Stimulated activated CD4-positive, alpha-beta T cell treated with anti-CD3 and anti-CD28 coated beads, Interleukin-15, amount 100 ng/mL, for 24 hours (primary cell): ENCODE data around the gene CDC37.
A peak's percentile ranks its signal among the peaks of the same experiment; 100 is the strongest.
"Not testable (repeated sequence)": the region's sequence is repeated elsewhere in the genome, so short reads cannot be mapped to it uniquely, and the experiment has no call there.

Source experiments
- DNase-seq: peaks from one replicate; pipeline ENCODE4 v3.0.0-alpha.2; 2020

CDC37 gene

DNA sequence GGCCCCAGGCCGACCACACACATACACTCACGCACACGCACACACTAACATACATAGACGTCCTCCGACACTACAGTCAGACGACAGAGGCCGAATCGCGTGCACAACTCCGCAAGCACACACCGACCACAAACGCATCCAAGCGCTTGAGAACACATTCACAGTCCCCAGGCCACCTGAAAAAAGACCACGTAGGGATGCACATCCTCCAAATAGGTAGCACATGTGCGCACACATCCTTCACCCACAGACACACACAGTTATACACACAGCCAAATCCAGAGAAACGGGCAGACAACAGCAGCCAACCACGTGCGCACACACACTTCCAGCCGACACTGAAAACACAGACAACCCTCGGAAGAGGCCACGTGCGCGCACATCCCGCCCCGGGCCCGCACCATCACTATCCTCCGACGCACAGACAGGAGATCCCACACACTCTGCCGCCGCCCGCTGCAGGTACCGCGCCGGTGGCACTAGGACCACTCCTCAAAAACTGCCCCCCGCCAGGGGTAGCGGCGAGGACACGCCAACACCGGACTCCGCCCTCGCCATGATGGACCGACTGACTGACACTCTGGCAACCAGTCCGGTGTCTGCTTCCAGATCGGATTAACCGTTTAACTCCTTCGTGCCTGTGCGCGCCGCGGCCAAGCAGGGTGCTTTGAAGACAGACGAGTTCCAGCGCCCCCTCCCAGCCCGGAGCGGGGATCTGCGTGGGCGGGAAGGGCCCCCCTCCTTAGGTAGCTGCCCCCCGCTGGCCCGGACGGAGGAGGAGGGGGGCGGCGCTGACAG is 16.5 kb upstream of the CDC37 start:
- peak; percentile 63 for DNase-seq

DNA sequence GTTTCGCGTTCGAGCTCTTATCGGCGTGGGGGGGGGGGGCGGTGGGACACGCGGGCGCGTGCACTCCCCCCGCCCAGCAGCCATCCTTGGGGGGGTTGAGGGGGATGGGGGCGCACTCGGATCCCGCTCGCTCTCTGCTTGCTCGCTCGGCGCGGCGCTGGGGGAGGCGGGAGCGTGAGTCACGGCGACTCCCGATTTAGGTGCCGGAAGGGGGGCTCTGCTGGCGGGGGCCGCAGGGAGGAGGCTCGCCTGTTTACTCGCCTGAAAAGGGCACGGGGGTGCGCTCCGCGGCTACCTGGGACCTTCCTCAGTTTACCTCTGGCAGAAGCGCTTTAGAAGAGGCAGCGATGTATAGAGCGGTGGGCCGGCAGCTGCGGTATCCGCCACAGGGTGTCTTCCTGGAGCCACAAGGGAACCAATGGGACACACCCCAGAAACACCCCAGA is 15.9 kb upstream of the CDC37 start:
- DNase-seq, result peak; percentile 48

DNA sequence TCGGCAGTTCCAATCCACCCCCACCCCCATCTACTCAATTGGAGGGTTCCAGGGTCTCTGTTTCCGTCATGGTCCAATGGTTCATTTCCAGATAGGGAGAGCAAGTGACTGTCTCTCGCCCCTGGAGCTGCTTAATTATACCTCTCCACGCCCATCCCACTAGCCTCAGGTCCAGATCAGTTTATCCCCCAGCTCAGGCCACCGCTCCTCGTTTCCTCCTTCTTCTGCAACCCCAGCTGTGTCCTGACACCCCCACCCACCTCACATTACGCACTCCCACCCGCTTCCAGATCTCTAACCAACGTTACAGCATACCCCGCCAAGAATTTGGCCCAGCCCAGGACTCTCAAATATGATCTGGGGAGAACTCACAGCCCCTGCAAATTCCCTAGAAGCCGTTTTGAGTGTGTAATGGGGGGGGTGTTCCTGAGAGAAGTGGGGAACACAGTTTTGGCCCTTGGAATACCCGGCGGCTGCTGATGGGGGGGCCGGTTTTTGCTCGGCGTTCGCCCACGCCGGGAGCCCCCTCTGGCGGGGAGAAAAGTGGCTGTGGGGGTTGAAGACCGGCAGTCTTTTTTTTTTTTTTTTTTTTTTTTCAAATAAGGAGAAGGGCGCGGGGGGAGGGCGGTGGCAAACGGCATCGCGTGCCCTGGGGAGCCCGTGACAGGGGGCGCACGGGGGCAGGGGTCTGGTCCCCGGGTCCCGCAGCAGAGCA is 15.3 kb upstream of the CDC37 start:
- DNase-seq, result no peak

DNA sequence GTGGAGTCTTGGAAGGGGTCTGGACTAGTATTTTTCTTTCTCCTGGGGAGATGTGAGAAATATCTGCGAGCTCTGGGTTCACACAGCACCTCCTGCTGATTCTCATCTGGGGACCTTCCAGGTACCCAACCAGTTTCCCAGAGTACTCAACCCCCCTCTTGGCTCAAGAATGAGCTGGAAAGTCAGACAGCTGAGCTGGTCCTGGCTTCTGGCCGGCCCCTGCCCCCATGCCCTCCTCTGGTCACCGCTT is 14.8 kb upstream of the CDC37 start:
- DNase-seq, result no peak

DNA sequence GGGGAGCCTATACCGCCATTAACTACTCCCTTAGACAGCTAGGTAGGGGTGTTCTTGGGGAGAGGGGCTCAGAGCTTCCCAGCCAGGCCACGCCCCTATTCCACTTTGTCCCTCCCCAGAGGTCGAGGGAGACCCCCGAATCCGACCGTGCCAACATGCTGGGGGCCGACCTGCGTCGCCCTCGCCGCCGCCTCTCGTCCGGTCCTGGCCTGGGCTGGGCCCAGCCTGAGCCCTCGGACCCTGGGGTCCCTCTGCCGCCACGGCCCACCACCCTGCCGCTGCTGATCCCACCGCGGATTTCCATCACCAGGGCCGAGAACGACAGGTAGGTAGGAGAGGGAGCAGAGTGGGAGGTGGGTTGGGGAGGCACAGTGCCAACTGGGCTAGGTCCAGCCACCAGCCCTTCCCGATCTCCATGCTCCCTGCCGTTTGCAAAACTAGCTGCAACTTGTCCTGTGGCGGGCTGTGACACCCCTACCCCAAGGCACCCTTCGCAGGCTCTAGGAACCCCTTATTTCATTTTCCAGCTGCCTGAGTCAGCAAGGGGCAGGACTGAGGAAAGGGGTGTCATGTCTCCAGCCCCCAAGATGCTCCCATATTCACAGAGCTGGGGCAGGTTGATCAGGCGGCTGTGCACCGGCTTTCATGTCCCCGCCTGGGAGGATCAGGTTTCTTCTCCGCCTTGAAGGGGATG is 14.3 kb upstream of the CDC37 start:
- no peak for DNase-seq

DNA sequence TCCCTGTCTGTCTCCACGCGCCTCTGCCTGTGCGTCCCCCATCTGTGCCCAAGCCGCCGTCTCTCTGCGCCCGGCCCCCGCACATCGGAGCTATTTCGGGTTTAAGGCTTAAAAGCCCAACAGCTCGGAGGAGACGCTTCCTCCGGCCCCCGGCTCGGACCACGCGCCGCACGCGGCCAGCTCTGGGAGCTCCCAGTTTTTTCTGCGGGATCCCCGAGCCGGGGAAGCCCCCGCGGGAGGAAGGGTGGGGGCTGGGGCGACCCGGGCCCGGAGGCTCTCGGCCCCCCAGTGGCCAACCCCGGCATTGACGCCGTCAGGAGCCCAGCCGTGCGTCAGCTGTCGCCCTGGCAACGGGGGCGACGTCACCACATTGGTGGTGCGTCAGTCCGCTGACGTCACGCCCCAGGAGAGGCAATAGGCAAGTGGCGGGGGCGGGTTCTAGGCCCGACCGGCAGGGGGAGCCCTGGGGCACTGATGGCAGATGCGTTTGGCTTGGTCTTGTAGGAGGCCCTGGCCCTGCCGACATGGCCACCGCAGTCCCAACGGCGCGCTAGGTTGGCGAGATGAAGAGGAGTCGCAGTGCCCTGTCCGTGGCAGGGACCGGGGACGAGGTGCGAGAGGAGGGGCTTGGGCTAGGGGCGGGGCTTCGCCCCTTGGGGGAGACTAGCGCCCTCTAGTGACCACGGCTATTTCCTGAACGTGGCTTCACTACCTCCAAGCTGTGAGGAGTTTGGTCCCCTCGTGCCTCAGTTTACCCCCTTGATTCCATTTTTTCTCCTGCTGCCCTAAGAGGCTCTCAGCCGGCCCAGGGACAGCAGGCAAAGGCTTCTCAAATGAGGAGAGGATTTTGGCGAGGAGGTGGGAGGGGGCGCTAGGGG is 13.3 kb upstream of the CDC37 start:
- DNase-seq, result peak; percentile 93

DNA sequence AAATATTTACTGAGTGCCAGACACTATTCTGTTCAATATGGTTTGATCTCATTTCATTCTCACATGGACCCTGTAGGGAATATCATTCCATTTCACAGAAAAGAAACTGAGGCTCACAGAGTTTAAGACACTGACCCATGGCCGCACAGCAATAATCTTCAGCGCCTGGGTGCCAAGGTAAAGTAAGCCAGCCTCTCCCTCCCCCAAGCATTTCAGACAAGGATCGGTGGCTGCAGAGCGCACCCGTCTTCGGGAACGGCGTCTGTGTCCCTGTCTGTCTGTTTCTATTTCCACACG is 12.7 kb upstream of the CDC37 start:
- no peak for DNase-seq

DNA sequence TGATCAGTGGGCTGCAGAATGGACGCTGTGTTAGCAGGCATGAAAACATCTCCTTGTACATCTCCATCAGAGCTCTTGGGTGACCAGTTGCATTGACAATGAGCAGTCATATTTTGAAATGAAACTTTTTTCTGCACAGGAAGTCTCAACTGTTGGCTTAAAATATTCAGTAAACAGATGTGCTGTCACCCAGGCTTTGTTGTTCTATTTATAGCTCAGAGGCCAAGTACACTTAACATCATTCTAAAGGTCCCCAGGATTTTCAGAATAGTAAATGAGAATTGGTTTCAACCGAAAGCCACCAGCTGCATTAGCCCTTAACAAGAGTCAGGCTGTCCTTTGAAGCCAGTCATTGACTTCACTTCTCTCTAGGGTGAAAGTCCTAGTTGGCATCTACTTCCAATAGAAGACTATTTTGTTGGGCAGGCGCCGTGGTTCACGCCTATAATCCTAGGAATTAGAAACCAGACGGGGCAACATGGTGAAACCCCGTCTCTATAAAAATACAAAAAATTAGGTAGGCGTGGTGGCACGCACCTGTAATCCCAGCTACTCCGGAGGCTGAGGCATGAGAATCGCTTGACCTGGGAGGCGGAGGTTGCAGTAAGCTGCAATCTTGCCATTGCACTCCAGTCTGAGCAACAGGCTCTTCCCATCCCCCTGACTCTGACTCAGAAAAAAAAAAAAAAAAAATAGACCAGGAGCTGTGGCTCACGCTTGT is 9.1 kb upstream of the CDC37 start:
- DNase-seq, result no peak

DNA sequence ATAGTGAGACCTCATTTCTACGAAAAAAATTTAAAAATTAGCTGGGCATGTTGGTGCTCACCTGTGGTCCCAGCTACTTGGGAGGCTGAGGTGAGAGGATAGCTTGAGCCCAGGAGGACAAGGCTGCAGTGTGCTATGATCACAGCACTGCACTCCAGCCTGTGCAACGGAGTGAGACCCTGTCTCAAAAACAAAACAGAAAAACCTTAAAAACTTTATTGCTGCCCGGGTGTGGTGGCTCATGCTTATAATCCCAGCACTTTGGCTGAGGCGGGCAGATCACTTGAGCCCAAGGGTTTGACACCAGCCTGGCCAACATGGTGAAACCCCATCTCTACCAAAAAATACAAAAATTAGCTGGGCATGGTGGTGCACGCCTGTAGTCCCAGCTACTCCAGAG is 7.9 kb upstream of the CDC37 start:
- not testable (repeated sequence) for DNase-seq

DNA sequence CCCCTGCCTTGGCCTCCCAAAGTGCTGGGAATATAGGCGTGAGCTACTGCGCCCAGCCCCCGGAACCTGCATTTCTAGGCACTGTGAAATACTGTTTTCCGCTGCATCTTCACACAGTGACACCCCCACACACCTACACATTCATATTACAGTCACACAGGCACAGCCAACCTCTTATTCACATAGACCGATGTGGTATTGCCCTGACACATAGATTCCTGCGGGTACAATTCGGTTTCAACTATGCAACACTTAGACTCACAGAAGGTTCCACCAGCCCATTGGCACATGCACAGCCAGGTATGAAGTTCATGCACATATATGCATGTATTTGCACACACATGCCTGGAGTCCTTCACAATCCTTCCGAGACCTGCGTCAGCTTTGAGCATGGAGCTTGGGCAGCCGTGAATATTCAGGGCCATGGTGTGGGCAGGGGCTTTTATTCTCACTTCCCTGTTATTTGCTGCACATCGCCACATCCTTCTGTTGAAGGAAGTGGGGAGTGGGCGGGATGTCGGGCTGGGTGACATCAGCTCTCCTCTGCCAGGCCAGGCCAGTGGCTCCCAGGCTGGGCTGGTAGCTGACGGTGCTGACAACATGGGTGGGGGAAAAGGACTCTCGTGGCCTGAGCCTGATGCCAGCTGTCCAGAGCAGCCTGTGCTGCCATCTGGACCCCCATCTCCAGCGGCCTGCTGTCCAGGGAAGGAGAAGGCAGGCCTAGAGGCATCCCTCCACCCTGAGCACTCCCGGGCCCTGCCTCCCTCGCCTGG is 5.4 kb upstream of the CDC37 start:
- DNase-seq, result peak; percentile 80

DNA sequence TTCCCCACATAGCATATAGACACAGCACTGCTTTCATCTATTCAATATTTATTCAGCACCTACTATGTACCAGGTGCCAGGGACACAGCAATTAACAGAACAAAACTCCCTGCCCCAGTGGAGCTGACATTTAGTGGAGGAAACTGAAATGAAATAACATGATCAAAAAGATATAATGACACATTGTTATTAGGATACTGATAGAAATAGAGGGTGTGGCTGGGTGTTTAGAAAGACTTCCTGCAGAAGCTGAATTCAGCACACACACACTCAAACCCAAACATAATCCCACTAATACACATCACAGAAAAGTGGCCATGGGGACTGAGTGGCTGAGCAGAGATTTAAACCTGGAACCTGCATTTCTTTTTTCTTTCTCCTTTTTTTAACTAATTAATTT is 3.8 kb upstream of the CDC37 start:
- DNase-seq, result no peak

DNA sequence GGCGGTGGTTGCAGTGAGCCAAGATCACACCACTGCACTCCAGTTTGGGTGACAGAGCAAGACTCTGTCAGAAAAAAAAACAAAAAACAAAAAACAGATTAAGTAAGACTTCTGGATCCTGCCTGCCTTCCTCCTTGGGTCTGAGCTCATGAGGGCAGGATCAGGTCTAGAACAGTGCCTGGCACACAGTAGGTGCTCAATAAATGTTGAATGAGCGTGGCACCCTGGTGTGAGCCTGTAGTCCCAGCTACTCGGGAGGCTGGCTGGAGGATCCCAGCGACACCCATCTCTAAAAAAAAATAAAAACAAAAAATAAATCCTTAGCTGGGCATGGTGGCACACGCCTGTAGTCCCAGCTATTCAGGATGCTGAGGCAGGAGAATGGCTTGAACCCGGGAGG is 2.8 kb upstream of the CDC37 start:
- DNase-seq, result no peak

DNA sequence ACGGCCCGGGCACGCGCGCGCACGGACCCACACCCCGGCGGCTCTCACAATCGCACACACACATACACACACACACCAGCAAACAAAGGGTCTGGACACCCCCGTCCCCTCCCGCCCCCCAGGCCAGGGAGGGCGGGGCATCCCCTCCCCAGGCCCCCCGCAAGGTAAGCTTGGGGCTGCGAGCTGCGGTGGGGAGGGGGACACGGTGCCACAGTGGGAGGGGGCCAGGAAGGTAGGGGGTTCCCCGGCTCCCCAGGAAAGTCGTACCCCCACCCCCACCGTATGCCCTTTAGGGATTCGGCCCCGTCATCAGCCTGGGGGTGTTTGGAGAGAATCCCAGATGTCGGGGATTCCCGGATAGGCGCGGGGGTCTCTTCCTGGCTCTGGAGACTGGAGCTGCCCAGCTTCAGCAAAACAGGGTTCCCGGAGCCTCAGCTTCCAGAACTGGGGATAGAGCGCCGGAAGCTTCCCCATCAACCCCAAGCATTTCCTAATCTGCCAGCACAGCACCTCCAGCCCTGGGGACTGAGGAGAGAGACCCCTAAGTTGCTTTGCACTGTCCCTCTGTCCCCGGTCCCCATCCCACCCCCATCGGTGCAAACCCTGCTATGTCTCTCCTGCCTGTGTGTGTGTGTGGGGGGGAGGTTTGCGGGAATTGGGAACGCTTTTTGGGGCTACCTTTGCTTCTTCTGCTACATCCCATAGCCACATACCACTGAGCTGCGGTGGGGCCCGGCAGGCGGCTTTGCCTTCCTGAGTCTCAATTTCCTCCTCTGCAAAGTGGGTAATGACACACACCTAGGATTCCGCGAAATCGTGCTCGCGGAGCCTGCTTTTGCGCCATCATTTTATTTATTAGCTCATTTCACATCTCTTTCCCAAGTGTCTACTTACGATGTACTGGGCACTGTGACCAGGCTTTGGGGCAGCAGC is 1.8 kb upstream of the CDC37 start:
- DNase-seq, result peak; percentile 75

DNA sequence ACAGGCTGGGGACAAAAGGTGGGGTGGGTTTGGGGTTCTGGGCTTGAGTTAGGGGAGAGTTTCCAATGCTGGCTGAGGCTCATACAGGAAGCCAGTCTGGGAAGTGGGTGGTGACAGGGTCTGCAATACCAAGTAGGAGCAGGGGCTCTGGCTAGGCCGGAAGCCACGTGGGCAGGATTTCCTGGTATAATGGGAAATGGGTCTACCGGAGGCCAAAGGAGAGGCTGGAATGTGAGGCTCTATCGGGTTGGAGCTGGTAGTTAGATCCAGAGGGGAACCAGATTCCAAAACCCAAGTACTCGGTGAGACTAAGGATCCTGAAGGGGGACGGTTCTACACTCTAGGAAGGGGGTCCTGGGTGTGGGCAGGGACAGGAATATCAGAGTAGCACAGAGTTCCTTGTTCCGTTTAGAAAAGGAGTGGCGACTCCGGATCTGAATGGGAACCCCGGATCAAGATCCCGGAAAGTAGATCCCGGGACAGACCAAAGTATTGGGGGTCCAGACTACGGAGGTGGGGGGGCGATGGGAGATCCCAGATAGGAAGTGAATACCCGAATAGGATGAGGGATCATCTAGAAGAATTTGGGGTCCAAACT is 802 bp downstream of the CDC37 start:
- peak; percentile 54 for DNase-seq

DNA sequence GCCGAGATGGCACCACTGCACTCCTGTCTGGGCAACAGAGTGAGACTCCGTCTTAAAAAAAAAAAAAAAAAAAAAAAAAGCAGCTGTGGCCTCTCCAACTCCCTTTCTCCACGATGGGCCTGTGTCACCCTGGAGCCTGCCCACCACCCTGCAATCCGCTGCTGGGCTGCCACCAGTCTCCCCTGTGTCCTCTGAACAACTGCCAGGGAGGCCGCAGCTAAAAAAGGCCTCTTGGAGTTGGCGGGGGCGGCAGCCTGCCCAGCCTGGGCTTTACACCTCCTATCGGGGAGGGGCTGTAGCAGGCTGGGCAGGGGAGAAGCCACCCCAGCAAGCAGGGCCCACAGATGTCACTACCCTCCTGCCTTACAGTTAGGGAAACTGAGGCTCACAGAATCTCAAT is 3.5 kb downstream of the CDC37 start:
- DNase-seq, result no peak

DNA sequence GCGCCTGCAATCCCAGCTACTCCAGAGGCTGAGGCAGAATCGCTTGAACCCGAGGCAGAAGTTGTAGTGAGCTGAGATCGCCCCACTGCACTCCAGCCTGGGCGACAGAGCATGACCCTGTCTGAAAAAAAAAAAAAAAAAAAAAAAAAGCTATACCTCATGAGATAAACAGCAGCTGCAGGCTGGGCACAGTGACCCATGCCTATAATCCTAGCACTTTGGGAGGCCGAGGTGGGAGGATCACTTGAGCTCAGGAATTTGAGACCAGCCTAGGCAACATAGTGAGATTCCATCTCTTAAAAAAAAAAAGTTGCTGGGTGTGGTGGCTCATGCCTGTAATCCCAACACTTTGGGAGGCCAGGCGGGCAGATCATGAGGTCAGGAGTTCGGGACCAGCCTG is 4.0 kb downstream of the CDC37 start:
- not testable (repeated sequence) for DNase-seq

DNA sequence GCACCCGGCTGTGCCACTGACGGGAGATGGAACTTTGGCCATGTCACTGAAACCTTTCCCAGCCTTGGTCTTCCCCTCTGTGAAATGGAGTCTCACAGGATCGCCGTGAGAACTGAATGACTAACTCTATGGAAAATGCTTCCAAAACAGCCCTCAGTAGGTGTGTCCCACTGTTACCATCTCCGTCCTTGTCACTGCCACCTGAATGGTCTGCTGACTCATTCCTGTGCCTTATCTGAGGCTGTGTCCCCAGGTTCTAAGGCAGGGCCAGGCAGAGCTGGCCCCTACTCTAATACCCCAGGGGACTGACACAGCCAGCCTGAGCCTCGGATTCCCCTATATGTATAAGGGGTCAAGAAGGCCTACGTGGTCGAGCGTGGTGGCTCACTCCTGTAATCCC is 4.5 kb downstream of the CDC37 start:
- DNase-seq, result no peak

DNA sequence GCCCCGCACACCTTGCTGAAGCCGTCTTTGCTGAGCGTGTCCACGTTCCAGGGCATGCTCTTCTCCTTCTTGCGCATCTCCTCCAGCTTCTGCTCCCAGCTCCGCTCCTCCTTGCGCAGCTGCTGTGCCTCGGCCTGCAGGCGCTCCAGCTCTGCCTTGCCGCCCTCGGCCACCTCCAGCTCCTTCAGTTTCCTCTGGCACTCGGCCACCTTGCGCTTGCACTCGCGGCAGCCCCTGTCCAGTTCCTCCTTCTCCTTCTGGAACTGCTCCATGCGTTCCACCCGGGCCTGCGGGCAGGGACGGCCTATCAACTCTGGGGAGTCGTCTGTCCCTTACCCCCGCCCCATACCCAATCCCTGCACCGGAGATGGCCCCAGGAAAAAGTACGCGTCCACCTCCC is 7.4 kb downstream of the CDC37 start:
- no peak for DNase-seq

DNA sequence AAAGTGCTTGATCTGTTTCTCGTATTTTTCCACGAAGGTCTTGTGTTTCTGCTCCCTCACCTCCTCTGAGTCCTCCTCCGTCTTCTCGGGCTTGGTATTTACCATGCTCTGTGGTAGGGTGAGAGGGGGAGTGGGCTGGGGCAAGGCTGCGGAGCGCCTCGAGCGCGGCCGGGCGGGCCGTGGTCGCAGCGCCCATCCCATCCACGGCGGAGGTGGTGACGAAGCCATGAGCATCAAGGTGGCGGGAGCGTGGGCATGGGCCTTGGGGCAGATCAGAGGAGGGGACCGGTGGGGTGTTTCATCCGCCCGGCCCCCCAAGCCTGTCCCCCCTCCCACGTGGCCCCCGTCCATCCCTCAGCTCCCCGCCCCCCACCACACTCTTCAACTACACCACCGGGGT is 7.9 kb downstream of the CDC37 start:
- DNase-seq, result no peak

DNA sequence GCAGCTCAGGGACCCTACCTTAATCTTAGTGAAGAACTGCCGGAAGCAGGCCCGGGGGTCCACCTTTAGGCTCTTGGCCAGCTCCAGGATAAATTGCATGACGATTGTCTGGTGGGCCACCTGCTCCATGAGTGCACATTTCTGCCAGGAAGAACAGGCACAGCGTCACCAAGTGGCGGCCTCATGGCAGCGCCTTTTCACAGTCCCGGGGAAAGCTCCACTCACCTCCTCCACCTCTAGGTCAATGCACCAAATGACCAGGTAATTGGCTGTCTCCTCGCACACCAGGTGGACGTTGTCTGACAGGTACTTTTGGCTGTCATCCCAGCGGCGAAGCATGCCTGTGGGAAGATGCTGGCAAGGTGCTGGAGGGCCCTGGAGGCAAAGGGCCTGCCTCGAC is 8.3 kb downstream of the CDC37 start:
- DNase-seq, result no peak
